ENCODE results near the gene AGPAT3. TPM values are rescaled to one million over a fixed set of nuclear protein-coding genes. Genes with fewer than 3 reads are reported as not detected.
A peak's percentile ranks its signal among the peaks of the same experiment; 100 is the strongest.

Gene AGPAT3
- polyA plus RNA-seq, 1 donor from 2014 or later, result 8.8 TPM

- Mint-ChIP-seq H3K4me3 (no peak overlapping the region), H3K4me1 (peaks cover 0 to 2% (median 0%) of the 10 kb centered on the region in 3 donors), H3K9me3 (no peaks in the 10 kb centered on the region), H3K27me3 (no peaks in the 10 kb centered on the region), H3K36me3 (peaks cover 3% of the 10 kb centered on the region), H3K27ac (peak overlapping the region in 2 of 3 donors; percentile 68 to 73)
These were observed 104.1 kb downstream of the AGPAT3 start for GRCh38 chr21:43969115-43969444.

DNA sequence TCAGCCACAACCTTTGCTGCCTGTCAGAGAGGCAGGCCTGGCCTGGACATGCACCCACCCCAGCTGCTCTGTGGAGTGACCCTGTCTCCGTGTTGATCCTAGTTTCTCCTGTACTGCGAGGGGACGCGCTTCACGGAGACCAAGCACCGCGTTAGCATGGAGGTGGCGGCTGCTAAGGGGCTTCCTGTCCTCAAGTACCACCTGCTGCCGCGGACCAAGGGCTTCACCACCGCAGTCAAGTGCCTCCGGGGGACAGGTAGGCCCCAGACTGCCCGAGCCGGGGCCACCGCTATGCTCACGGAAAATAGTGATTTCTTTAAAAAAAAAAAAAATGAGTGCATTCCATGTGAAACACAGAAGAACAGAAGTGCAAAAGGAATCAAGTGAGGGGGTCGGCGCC is 105.5 kb downstream of the AGPAT3 start:
- Mint-ChIP-seq H3K36me3 (no peaks in the 10 kb centered on the region), H3K27ac (no peak overlapping the region), H3K4me1 (peaks cover 0 to 8% (median 7%) of the 10 kb centered on the region in 3 donors), H3K27me3 (no peaks in the 10 kb centered on the region), H3K9me3 (no peaks in the 10 kb centered on the region), H3K4me3 (no peak overlapping the region)

DNA sequence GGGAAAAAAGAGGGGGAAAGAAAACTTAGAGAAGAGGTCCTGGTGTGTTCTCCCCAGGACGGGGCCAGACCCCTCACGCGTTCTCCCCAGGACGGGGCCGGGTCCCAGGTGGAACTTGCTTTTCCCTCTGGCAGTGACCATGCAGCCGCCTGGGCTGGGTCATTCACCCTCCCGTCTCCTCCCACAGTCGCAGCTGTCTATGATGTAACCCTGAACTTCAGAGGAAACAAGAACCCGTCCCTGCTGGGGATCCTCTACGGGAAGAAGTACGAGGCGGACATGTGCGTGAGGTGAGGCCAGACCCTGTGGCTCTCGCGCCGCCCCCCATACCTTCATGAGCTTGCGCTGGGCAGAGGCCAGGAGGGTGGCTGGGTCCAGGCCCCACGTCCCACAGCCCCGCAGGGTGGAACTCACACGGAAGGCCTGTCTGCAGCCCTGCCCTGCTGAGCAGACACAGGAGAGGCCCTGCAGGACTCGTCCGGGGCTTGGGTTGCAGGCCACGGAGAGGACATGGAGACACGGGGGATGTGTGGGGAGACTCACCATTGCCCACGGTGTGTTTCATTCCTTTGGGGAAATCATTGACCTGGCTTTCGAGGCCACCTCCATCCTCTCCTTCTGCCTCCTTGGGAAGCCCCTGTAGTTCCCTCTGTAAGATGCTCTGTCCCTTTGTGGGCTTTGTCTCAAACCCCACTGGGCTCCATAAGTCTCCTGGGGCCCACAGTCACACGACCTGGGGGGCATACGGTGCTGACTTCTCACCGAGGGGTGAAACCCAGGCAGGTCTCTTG is 106.4 kb downstream of the AGPAT3 start:
- H3K4me1 Mint-ChIP-seq, result peaks cover 0 to 8% (median 8%) of the 10 kb centered on the region in 3 donors

DNA sequence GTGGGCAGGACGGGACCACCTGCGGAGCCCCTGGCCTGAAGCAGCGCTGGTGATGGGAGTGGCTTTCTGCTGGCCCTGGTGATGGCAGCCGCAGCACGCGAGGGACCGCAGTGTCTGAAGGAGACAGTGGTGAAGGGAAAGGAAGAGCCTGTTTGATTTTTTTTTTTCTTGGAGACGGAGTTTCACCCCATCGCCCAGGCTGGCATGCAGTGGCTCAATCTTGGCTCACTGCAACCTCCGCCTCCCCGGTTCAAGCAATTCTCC is 106.9 kb downstream of the AGPAT3 start:
- Mint-ChIP-seq H3K9me3 (no peaks in the 10 kb centered on the region), H3K36me3 (no peaks in the 10 kb centered on the region), H3K27ac (no peak overlapping the region), H3K27me3 (no peaks in the 10 kb centered on the region), H3K4me3 (no peak overlapping the region), H3K4me1 (peaks cover 0 to 8% (median 8%) of the 10 kb centered on the region in 3 donors)

More for the DNA sequence above, 106.4 kb downstream of the AGPAT3 start:
- Mint-ChIP-seq H3K27ac (no peak overlapping the region), H3K36me3 (no peaks in the 10 kb centered on the region), H3K27me3 (no peaks in the 10 kb centered on the region), H3K9me3 (no peaks in the 10 kb centered on the region), H3K4me3 (no peak overlapping the region)

GRCh38 chr21:43972850-43973633 is 108.0 kb downstream of the AGPAT3 start:
- Mint-ChIP-seq H3K4me1 (peaks cover 0 to 8% (median 6%) of the 10 kb centered on the region in 3 donors), H3K9me3 (no peaks in the 10 kb centered on the region), H3K27me3 (no peaks in the 10 kb centered on the region), H3K27ac (peak overlapping the region in 1 of 3 donors; percentile 50), H3K36me3 (no peaks in the 10 kb centered on the region), H3K4me3 (no peak overlapping the region)

DNA sequence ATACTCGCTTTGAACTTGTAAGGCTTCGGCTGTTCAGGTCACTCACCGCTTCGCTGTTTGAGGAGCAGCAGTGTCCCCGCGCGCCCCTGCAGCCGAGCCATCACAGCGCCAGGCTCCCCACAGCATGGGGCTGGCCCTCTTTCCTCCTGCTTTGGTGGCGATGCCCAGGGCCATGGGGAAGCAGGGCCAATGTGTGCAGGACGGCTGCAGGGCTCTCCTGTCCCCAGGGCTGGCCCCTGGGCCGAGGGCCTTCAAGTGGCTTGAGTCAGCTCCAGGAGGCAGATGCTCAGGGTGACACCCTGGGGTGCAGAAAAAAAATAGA is 108.6 kb downstream of the AGPAT3 start:
- Mint-ChIP-seq H3K27ac (no peak overlapping the region), H3K4me1 (peaks cover 0 to 8% (median 6%) of the 10 kb centered on the region in 3 donors), H3K4me3 (peak overlapping the region in 1 of 4 donors; percentile 54), H3K9me3 (no peaks in the 10 kb centered on the region), H3K36me3 (no peaks in the 10 kb centered on the region), H3K27me3 (no peaks in the 10 kb centered on the region)

GRCh38 chr21:43974791-43975468 is 109.9 kb downstream of the AGPAT3 start:
- Mint-ChIP-seq H3K4me3 (no peak overlapping the region), H3K27ac (peak overlapping the region in 1 of 3 donors; percentile 80), H3K36me3 (no peaks in the 10 kb centered on the region), H3K27me3 (no peaks in the 10 kb centered on the region), H3K9me3 (no peaks in the 10 kb centered on the region), H3K4me1 (peaks cover 0 to 8% (median 6%) of the 10 kb centered on the region in 3 donors)

GRCh38 chr21:43975469-43976098 is 110.6 kb downstream of the AGPAT3 start:
- Mint-ChIP-seq H3K27me3 (no peaks in the 10 kb centered on the region), H3K9me3 (no peaks in the 10 kb centered on the region), H3K4me3 (no peak overlapping the region), H3K36me3 (no peaks in the 10 kb centered on the region), H3K27ac (no peak overlapping the region), H3K4me1 (peaks cover 0 to 8% (median 6%) of the 10 kb centered on the region in 3 donors)

DNA sequence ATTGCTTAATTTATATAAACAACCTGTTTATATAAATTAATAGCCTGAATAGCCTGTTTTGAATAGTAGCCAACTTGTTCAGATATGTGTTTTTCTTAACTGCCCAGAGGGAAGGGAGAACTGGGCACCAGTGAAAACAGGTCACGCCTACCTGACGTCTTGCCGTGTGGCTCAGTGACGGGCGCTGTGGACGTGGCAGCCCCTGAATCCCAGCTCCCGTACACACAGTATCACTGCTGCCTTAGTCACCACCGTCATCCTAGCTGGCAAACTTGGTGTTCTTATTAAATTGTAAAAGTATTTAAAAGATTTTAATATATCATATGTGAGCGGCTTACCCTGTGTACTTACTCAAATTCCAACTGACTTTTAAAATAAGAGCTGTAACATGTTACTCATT is 111.6 kb downstream of the AGPAT3 start:
- no peak overlapping the region for H3K27ac Mint-ChIP-seq
- H3K9me3 Mint-ChIP-seq, result no peaks in the 10 kb centered on the region
- no peak overlapping the region for H3K4me3 Mint-ChIP-seq

GRCh38 chr21:43978060-43978459 is 113.0 kb downstream of the AGPAT3 start:
- Mint-ChIP-seq H3K9me3 (no peaks in the 10 kb centered on the region), H3K4me1 (peaks cover 0 to 8% (median 6%) of the 10 kb centered on the region in 3 donors), H3K4me3 (no peak overlapping the region), H3K27me3 (no peaks in the 10 kb centered on the region), H3K36me3 (no peaks in the 10 kb centered on the region), H3K27ac (no peak overlapping the region)

More for the DNA sequence above, 111.6 kb downstream of the AGPAT3 start:
- peaks cover 0 to 8% (median 6%) of the 10 kb centered on the region in 3 donors for H3K4me1 Mint-ChIP-seq
- H3K36me3 Mint-ChIP-seq, result no peaks in the 10 kb centered on the region
- no peaks in the 10 kb centered on the region for H3K27me3 Mint-ChIP-seq

DNA sequence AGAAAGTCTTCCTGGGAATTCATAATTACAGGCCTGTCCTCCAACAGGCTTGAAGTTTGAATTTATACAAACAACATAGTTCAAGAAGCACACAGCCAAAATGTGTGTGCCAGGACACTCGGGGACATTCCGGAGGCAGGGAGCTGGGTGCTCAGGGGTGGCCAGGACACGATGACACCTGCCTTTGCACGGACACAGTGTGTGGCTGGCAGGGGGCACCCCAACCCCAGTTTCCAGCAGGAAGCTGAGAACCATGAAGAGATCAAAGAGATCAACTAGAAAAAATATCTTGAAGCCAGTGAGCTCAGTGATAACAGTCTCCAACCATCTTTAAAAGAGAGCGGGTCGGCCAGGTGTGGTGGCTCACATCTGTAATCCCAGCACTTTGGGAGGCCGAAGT is 114.6 kb downstream of the AGPAT3 start:
- no peak overlapping the region for H3K27ac Mint-ChIP-seq
- no peak overlapping the region for H3K4me3 Mint-ChIP-seq
- no peaks in the 10 kb centered on the region for H3K27me3 Mint-ChIP-seq
- no peaks in the 10 kb centered on the region for H3K9me3 Mint-ChIP-seq
- no peaks in the 10 kb centered on the region for H3K36me3 Mint-ChIP-seq
- H3K4me1 Mint-ChIP-seq, result peaks cover 0 to 8% (median 6%) of the 10 kb centered on the region in 3 donors

DNA sequence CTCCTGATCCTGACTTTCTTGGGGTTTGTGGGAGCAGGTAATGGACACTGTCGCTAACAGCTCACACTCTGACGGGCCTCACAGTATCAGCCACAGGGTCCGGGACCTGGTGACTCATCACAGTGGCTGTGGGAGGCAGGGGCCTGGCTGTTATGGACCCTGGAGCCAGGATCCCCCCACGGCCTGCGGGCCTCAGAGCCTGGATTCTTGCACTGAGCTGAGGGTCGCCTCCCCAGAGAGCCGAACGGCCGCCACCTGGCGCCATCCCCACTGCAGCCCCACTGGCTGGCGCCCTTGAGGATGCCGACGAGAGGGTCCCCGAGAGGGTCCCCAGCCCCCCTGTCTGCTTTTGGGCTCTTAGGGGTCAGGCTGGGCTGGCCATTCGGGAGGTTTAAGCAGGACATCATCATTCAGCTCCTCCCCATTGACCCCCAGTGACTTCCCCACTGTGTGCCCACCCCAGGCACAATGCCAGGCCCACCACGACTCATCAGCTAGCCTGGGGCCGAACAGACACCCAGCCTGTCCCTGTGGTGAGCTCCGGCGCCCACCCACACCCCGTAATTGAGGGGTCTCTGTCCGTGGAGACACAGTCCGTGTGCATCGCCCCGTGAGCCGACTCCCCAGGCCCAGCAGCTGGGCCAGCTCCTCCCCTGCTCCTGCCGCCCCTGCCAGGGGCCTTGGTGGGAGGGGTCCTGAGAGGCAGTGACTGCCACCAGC is 116.3 kb downstream of the AGPAT3 start:
- no peak overlapping the region for H3K4me3 Mint-ChIP-seq
- H3K27me3 Mint-ChIP-seq, result no peaks in the 10 kb centered on the region
- no peak overlapping the region for H3K27ac Mint-ChIP-seq
- H3K9me3 Mint-ChIP-seq, result no peaks in the 10 kb centered on the region
- H3K36me3 Mint-ChIP-seq, result no peaks in the 10 kb centered on the region
- H3K4me1 Mint-ChIP-seq, result peaks cover 0 to 3% (median 2%) of the 10 kb centered on the region in 3 donors

DNA sequence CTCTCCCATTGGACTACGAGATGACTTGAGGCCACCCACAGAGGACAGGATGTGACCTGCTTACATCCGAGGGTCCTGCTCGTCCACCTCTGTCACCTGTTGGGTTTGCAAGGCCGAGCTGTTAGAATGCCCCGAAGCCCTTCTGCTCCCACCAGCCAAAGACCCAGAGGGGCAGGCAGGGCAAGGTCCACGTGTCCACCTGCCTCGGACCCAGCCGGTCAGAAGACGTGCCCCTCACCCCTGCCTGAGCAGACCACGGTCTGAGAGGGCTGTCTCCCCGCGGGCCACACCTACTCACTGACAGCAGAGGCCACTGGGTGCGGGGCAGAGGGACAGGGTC is 116.8 kb downstream of the AGPAT3 start:
- Mint-ChIP-seq H3K27me3 (no peaks in the 10 kb centered on the region), H3K27ac (no peak overlapping the region), H3K4me1 (peaks cover 0 to 4% (median 3%) of the 10 kb centered on the region in 3 donors), H3K9me3 (no peaks in the 10 kb centered on the region), H3K4me3 (no peak overlapping the region), H3K36me3 (no peaks in the 10 kb centered on the region)

- no peak overlapping the region for H3K4me3 Mint-ChIP-seq
- H3K36me3 Mint-ChIP-seq, result no peaks in the 10 kb centered on the region
- H3K27me3 Mint-ChIP-seq, result no peaks in the 10 kb centered on the region
- H3K4me1 Mint-ChIP-seq, result peaks cover 0 to 4% (median 3%) of the 10 kb centered on the region in 3 donors
- no peak overlapping the region for H3K27ac Mint-ChIP-seq
- H3K9me3 Mint-ChIP-seq, result no peaks in the 10 kb centered on the region
These were observed 117.6 kb downstream of the AGPAT3 start for GRCh38 chr21:43982489-43983078.

Measured in IgD-negative memory B cell (primary cell).